RWPE1 (cell line): ENCODE data around the gene RHBDL1.
A peak's percentile ranks its signal among the peaks of the same experiment; 100 is the strongest.

ENCODE experiments used
- CTCF ChIA-PET: fragments of 350-600 bp; sonication (Branson Sonifier 250); formaldehyde crosslinking; extraction: SDS; loops from one replicate; lab custom pipeline; 2021; lab: Yijun Ruan, JAX
- POLR2A ChIA-PET: fragments of 400-600 bp; formaldehyde crosslinking; extraction: SDS; loops from one replicate; lab custom pipeline; 2020; ENCODE audit warnings: antibody characterized with exemption; ENCODE audit not compliant: low non-redundant PET; lab: Yijun Ruan, JAX
- DNase-seq: peaks from one replicate; pipeline ENCODE4 v3.0.0; 2012; ENCODE audit warnings: low spot score
- H3K27ac ChIP-seq: fragments of 450-650 bp; 2 replicates; pipeline ENCODE4 v1.5.1; 2017
- TF ChIP-seq, protein P1 (sequence below): fragments of 450-650 bp; conservative IDR thresholded peaks from 2 replicates; pipeline ENCODE4 v1.5.1; 2017; ENCODE audit warnings: low read depth, mild to moderate bottlenecking

RHBDL1 gene

DNA sequence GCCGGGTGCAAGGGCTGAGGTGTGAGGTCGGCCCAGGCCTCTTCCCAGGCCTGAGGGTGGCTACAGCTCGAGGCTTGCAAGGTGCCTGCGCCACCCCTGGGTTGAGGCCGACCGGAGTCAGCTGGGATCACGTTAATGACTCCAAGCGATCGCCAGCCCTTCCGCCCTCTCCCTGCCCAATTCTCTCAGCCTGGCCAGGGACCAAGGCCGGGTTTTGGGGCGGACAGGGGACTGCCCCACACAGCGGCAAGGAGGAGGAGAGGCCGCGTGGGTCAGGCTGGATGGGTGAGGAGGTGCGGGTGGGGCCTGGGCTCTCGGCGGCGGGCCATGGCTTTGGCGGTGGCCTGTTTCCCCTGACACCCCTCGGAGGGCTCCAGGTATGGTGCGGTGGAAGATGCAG is 17.9 kb downstream of the RHBDL1 start:
- TF ChIP-seq, protein P1, sequence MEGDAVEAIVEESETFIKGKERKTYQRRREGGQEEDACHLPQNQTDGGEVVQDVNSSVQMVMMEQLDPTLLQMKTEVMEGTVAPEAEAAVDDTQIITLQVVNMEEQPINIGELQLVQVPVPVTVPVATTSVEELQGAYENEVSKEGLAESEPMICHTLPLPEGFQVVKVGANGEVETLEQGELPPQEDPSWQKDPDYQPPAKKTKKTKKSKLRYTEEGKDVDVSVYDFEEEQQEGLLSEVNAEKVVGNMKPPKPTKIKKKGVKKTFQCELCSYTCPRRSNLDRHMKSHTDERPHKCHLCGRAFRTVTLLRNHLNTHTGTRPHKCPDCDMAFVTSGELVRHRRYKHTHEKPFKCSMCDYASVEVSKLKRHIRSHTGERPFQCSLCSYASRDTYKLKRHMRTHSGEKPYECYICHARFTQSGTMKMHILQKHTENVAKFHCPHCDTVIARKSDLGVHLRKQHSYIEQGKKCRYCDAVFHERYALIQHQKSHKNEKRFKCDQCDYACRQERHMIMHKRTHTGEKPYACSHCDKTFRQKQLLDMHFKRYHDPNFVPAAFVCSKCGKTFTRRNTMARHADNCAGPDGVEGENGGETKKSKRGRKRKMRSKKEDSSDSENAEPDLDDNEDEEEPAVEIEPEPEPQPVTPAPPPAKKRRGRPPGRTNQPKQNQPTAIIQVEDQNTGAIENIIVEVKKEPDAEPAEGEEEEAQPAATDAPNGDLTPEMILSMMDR: no peak
- CTCF ChIA-PET: interaction anchor here (0.6 kb wide), 1 partner anchor 28 kb away, joined by 3 read pairs; the partner anchor contains the start of gene ANTKMT
- no peak for DNase-seq
- H3K27ac ChIP-seq: peak overlapping the region; percentile 99
- POLR2A ChIA-PET: no interaction called here

DNA sequence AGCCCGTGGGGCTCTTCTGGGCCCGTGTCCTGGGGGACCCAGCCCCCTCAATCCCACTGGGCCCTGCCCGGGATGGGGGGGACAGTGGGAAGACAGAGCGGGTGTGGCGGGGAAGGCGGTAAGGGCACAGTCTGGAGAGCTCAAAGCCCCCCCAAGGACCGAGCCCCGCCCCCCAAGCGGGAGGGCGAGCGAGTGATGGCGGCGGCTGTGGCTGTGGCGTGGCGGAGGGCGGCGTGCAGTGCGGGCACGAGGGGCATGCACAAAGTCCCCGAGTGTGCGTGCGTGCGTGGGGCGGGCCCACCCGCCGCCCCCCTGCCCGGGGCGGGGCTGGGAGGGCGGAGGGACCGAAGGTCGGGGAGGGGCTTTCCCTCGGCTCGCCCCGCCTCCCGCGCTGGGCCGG is 18.3 kb downstream of the RHBDL1 start:
- ChIA-PET CTCF (interaction anchor here (0.6 kb wide), 1 partner anchor 27 kb away, joined by 3 read pairs; the partner anchor contains the start of gene ANTKMT), POLR2A (no interaction called here)
- TF ChIP-seq, protein P1: no peak
- peak overlapping the region; percentile 99 for H3K27ac ChIP-seq
- no peak for DNase-seq

DNA sequence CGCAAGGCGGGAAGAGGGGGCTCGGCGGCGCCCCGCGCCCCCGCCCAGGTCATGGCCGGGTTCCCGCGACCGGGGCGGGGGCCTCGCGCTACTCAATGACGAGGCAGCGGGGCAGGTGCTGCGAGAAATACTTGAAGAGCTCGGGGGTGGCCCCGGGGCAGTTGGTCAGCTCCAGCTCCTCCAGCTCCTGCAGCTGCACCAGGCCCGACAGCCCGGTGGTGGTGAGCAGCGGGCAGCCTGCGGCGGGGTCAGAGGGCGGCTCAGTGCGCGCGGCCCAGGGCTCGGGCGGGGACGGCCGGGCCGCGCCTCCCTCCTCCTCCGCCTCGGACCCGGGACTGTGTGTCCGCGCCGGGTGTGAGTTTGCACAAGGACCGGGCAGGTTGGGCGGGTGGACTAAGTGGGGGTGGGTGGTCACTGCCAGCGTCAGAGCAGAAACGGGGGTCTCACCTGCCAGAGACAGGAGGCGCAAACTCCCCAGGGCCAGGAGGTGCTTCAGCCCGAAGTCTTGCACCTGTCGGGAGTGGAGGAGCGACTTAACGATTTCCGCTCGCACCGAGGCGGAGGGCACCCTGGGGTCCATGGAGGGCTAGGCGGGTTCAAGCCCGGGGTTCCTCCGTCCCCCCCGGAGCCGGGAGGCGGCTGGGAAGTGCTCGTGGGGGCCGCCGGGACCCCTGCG is 18.9 kb downstream of the RHBDL1 start:
- ChIA-PET CTCF (no interaction called here), POLR2A (no interaction called here)
- DNase-seq: no peak
- TF ChIP-seq, protein P1: no peak
- H3K27ac ChIP-seq: peak overlapping the region; percentile 99

DNA sequence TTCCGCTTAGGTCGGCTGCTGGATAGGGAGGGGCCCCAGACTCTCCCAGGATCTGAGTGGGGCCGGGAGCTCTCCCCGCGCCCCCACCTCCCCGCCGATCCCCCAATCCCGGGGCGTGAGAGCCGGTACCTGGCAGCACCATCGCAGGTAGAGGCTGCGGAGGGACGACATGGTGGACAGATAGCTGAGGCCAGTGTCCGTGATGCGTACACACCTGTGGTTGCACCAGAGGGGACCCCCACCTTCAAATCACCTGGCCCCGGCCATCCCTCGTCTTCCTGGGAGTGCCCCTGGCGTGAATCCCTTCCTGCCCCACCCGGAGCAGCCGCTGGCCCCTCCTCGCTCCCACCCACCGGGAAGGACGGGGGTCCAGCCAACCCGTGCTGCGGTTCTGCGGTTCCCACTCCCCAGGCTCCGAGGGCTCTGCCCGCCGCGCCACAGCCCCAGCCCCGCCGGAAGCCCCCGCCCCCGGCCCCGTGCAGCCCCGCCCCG is 19.4 kb downstream of the RHBDL1 start:
- TF ChIP-seq, protein P1: no peak
- DNase-seq: no peak
- H3K27ac ChIP-seq: peak overlapping the region; percentile 99
- POLR2A ChIA-PET: interaction anchor here (1.4 to 1.9 kb wide), 3 partner anchors 11 to 28 kb away, joined by 5 to 9 read pairs (median 8); partner anchors contain the start of gene JMJD8
- CTCF ChIA-PET: no interaction called here

DNA sequence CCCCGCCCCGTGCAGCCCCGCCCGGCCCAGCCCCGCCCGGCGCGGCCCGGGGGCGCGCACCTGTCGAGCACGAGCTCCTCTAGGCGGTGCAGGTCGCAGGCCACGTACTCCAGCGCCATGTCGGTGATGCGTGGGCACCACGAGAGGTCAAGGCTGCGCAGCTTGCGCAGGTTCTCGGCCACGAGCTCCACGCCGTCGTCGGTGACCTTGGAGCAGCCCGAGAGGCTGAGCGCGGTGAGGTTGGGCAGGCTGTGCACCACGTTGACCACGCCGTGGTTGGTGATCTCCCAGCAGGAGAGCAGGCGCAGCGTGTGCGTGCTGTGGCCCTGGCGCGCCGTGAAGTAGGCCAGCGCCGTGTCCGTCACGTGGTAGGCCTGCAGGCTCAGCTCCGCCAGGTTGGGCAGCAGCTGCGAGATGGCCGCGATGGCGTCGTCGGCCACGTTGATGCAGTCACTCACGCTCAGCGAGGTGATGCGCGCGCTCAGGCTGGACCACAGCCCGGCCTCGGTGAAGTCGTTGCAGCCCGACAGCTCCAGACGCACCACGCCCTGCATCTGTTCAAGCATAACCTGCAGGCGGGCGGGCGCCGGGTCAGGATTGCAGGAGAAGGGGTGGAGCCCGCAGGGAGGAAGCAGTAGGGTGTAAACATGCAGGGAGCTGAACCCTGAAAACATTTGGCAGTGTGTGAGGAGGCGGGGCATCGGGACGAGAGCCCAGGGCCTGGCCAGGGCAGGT is 20.1 kb downstream of the RHBDL1 start:
- POLR2A ChIA-PET: interaction anchor here (0.6 to 1.9 kb wide), 4 partner anchors 11 to 45 kb away, joined by 3 to 9 read pairs (median 6); partner anchors contain the start of genes CIAO3 and JMJD8
- H3K27ac ChIP-seq: peak overlapping the region; percentile 99
- CTCF ChIA-PET: interaction anchor here (0.7 to 1.0 kb wide), 2 partner anchors 24 to 299 kb away, joined by 3 read pairs; no protein-coding TSS in a partner anchor
- TF ChIP-seq, protein P1: no peak
- peak; percentile 82 for DNase-seq

DNA sequence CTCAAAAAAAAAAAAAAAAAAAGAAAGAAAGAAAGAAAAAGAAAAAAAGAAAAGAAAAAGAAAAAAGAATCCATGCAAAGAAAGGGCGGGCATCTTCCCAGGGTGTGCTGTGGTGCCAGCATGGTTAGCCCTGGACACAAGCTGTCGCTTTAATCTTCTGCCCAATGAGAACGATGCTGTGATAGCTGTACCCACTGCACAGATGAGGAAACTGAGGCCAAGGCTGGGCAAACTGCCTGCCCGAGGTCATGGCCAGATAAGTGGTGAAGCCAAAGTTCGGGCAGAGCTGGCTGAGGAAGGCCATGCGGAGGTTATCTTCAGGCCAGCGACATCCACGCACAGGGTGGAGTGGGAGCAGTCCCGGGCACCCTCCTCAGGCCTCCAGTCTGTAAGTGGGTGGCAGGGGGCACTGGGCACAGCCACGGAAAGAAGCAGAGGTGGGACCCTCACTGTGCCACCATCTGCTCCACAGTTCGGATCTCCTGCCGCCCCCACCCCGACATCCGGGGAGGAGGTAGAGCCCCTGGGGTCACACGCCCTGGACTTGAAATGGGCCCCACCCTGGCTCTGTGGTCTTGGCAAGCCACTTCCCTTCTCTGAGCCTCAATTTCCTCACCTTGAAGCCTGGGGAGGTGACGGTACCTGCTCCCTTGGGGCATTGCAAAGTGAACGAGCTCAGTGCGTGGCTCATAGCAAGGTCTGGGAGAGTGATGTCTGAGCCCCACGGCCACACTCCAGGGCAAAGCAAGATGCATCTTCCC is 23.6 kb downstream of the RHBDL1 start:
- no peak overlapping the region for H3K27ac ChIP-seq
- TF ChIP-seq, protein P1: no peak
- ChIA-PET CTCF (no interaction called here), POLR2A (no interaction called here)
- no peak for DNase-seq
